Measurements from ENCODE around the gene SLC16A2.
A peak's percentile ranks its signal among the peaks of the same experiment; 100 is the strongest.

SLC16A2 gene

GRCh38 chrX:74492720-74493201, 71.5 kb downstream of the SLC16A2 start:
- H3K27me3 ChIP-seq: no peaks in the 10 kb centered on the region
- H3K4me1 ChIP-seq: no peaks in the 10 kb centered on the region
- H3K36me3 ChIP-seq: no peaks in the 10 kb centered on the region
- no peak overlapping the region for H3K4me3 ChIP-seq (ENCODE audit: low read depth, low read length)
- H3K9me3 ChIP-seq: no peaks in the 10 kb centered on the region
- 0 out of 2 replicates have a peak, but pooled peaks have one; percentile 2 for TF ChIP-seq CTCF (IDR thresholded peaks at IDR 0.05; ENCODE audit: low read depth, low read length)
- DNase-seq: peak; percentile 15

GRCh38 chrX:74493806-74494205, 72.5 kb downstream of the SLC16A2 start:
- Histone ChIP-seq H3K4me3 (ENCODE audit: low read depth, low read length) (no peak overlapping the region), H3K27me3 (no peaks in the 10 kb centered on the region), H3K4me1 (no peaks in the 10 kb centered on the region), H3K9me3 (no peaks in the 10 kb centered on the region), H3K36me3 (no peaks in the 10 kb centered on the region)
- no peak for TF ChIP-seq CTCF (IDR thresholded peaks at IDR 0.05; ENCODE audit: low read depth, low read length)
- no peak for DNase-seq

DNA sequence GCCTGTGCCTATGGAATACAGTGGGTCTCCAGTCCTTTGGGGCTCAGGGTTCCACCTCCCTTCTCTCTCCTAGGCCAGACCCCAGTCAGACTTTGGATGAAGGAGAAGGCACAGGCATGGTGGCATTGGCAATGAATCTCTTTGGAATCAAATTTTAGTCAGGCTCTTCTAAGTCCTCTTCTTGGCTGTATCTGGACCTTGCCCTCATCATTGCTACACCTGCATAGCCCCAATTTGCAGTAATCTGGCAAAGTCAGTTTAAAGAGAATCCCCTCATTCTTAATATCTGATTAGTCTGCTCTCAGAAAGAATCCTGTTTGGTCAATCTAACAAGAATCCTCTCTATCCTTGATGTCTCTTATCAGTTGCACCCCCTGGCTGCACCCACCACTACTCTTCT, 77.6 kb downstream of the SLC16A2 start:
- no peak for DNase-seq
- H3K36me3 ChIP-seq: no peaks in the 10 kb centered on the region
- TF ChIP-seq CTCF (IDR thresholded peaks at IDR 0.05; ENCODE audit: low read depth, low read length): no peak
- no peak overlapping the region for H3K4me3 ChIP-seq (ENCODE audit: low read depth, low read length)
- no peaks in the 10 kb centered on the region for H3K27me3 ChIP-seq
- no peaks in the 10 kb centered on the region for H3K9me3 ChIP-seq
- H3K4me1 ChIP-seq: no peaks in the 10 kb centered on the region

DNA sequence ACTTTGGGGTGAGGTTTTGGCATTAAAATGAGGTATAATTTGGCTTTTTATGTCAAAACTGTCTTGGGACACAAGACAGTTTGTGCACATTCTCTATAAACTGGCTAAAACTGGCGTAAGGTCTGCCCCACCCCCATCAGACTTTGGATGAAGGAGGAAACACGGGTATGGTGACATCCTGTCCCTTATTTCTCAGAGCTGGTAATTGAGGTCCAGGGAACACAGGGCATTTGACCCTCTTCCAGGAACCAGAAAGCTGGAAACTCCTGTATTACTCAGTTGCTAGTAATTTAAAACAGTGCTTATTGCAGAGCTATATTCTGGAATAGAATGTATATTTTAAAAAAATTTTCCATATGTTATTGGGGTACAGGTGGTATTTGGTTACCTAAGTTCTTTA, 78.8 kb downstream of the SLC16A2 start:
- H3K36me3 ChIP-seq: no peaks in the 10 kb centered on the region
- H3K4me3 ChIP-seq (ENCODE audit: low read depth, low read length): no peak overlapping the region
- DNase-seq: no peak
- H3K27me3 ChIP-seq: no peaks in the 10 kb centered on the region
- no peaks in the 10 kb centered on the region for H3K4me1 ChIP-seq
- H3K9me3 ChIP-seq: no peaks in the 10 kb centered on the region
- TF ChIP-seq CTCF (IDR thresholded peaks at IDR 0.05; ENCODE audit: low read depth, low read length): no peak

- Histone ChIP-seq H3K4me3 (ENCODE audit: low read depth, low read length) (no peak overlapping the region), H3K36me3 (no peaks in the 10 kb centered on the region), H3K27me3 (no peaks in the 10 kb centered on the region), H3K4me1 (no peaks in the 10 kb centered on the region), H3K9me3 (no peaks in the 10 kb centered on the region)
- no peak for TF ChIP-seq CTCF (IDR thresholded peaks at IDR 0.05; ENCODE audit: low read depth, low read length)
- no peak for DNase-seq
Measured at GRCh38 chrX:74500555-74500954, 79.3 kb downstream of the SLC16A2 start.

DNA sequence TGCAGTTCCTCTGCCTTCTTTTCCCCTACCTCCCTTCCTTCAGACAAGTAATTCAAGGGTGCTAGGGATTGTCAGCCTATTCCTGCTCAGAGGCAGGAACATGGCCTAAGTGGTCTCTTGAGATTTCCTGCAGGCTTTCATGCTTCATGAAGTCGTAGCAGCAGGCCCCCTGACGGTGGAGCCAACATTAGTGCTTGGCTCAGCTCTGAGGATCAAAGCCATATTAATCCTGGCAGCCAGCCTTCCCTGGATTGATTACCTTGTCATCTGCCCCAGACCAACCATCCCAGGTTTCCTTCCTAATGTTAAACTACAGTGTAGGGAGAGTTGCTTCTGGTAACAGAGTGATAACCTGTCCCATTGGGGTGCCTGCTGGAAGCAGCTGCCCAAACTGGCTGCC, 84.1 kb downstream of the SLC16A2 start:
- H3K27me3 ChIP-seq: no peaks in the 10 kb centered on the region
- no peaks in the 10 kb centered on the region for H3K4me1 ChIP-seq
- H3K9me3 ChIP-seq: no peaks in the 10 kb centered on the region
- no peak for TF ChIP-seq CTCF (IDR thresholded peaks at IDR 0.05; ENCODE audit: low read depth, low read length)
- DNase-seq: peak; percentile 16
- no peak overlapping the region for H3K4me3 ChIP-seq (ENCODE audit: low read depth, low read length)
- no peaks in the 10 kb centered on the region for H3K36me3 ChIP-seq
